Epithelial cell of proximal tubule (primary cell): ENCODE results near the gene TYW1B. TPM values are rescaled to one million over a fixed set of nuclear protein-coding genes. Genes with fewer than 3 reads are reported as not detected.
"Not testable (repeated sequence)": the region's sequence is repeated elsewhere in the genome, so short reads cannot be mapped to it uniquely, and the experiment has no call there.

Source experiments
- DNase-seq: peaks from one replicate; pipeline ENCODE4 v3.0.0-alpha.2; 2011; ENCODE audit warnings: low read depth
- H3K4me3 ChIP-seq: 2 replicates; pipeline ENCODE4 v1.5.1; 2011; ENCODE audit warnings: low read depth, mild to moderate bottlenecking, low read length
- CTCF ChIP-seq: conservative IDR thresholded peaks from 2 replicates; pipeline ENCODE4 v1.5.1; 2012; ENCODE audit warnings: low read depth, mild to moderate bottlenecking, low read length
- total RNA-seq: library from RNA; depleted of rRNA; stranded (reverse); fragments of >200 nt; gene quantifications from 2 replicates; pipeline ENCODE4 v1.2.3, GENCODE V29; 2015

The TYW1B gene
- total RNA-seq, 1 donor from 2014 or later: 1.3 TPM

- DNase-seq: no peak
- no peak overlapping the region for H3K4me3 ChIP-seq
- TF ChIP-seq CTCF: no peak
Observed at GRCh38 chr7:72540923-72541322, 287.1 kb downstream of the TYW1B start.

- TF ChIP-seq CTCF: no peak
- no peak for DNase-seq
- H3K4me3 ChIP-seq: no peak overlapping the region
Observed at GRCh38 chr7:72540106-72540611, 287.8 kb downstream of the TYW1B start.

GRCh38 chr7:72539702-72540101 lies 288.3 kb downstream of the TYW1B start:
- TF ChIP-seq CTCF: no peak
- H3K4me3 ChIP-seq: no peak overlapping the region
- no peak for DNase-seq

GRCh38 chr7:72538856-72539255 lies 289.1 kb downstream of the TYW1B start:
- no peak overlapping the region for H3K4me3 ChIP-seq
- TF ChIP-seq CTCF: no peak
- no peak for DNase-seq

- DNase-seq: no peak
- H3K4me3 ChIP-seq: no peak overlapping the region
- TF ChIP-seq CTCF: no peak
Observed at GRCh38 chr7:72538147-72538546, 289.9 kb downstream of the TYW1B start.

GRCh38 chr7:72536038-72536437 lies 292.0 kb downstream of the TYW1B start:
- not testable (repeated sequence) for DNase-seq, H3K4me3 ChIP-seq

- not testable (repeated sequence) for DNase-seq, H3K4me3 ChIP-seq
Observed at GRCh38 chr7:72531048-72531447, 297.0 kb downstream of the TYW1B start.

Other genes with a start within 250 kb of the TYW1B start
- gene POM121, start 96.9 kb upstream of the TYW1B start, total RNA-seq: 6.6 and 9.8 TPM in 2 replicates
- not detected in 2 replicates for gene TRIM74, start 141.3 kb upstream of the TYW1B start, total RNA-seq
- gene SPDYE8, start 201.6 kb upstream of the TYW1B start, total RNA-seq: not detected in 2 replicates
- not detected in 2 replicates for gene SPDYE11, start 229.7 kb upstream of the TYW1B start, total RNA-seq